ENCODE results near the gene NFX1. TPM values are rescaled to one million over a fixed set of nuclear protein-coding genes. Genes with fewer than 3 reads are reported as not detected.
A peak's percentile ranks its signal among the peaks of the same experiment; 100 is the strongest.
"Not testable (repeated sequence)": the region's sequence is repeated elsewhere in the genome, so short reads cannot be mapped to it uniquely, and the experiment has no call there.

Gene NFX1
- total RNA-seq, 1 experiment from 2014 or later = 22.6 TPM

- peaks cover 4% of the 10 kb centered on the region; the same call in 1 of the 2 replicates for H3K4me1 ChIP-seq
- DNase-seq = no peak
- no peaks in the 10 kb centered on the region for H3K9me3 ChIP-seq (replicated peaks)
- H3K27ac ChIP-seq = no peak overlapping the region
- H3K4me3 ChIP-seq = no peak overlapping the region
- H3K36me3 ChIP-seq = peaks cover 84% of the 10 kb centered on the region
- H3K27me3 ChIP-seq = no peaks in the 10 kb centered on the region
Measured at GRCh38 chr9:33310748-33311147, 20.4 kb downstream of the NFX1 start.

- Histone ChIP-seq H3K9me3 (replicated peaks) (no peaks in the 10 kb centered on the region), H3K4me1 (peaks cover 4% of the 10 kb centered on the region; the same call in 1 of the 2 replicates), H3K27me3 (no peaks in the 10 kb centered on the region), H3K36me3 (peaks cover 89% of the 10 kb centered on the region), H3K4me3 (no peak overlapping the region), H3K27ac (no peak overlapping the region)
- no peak for DNase-seq
Measured at GRCh38 chr9:33311953-33312352, 21.6 kb downstream of the NFX1 start.

- no peaks in the 10 kb centered on the region for H3K27me3 ChIP-seq
- H3K27ac ChIP-seq = no peak overlapping the region
- DNase-seq = peak in 1 of 2 experiments; percentile 20
- peaks cover 82% of the 10 kb centered on the region for H3K36me3 ChIP-seq
- H3K4me3 ChIP-seq = no peak overlapping the region
- H3K4me1 ChIP-seq = peaks cover 21% of the 10 kb centered on the region
- no peaks in the 10 kb centered on the region for H3K9me3 ChIP-seq (replicated peaks)
Measured at GRCh38 chr9:33315371-33315770, 25.1 kb downstream of the NFX1 start.

- not testable (repeated sequence) for H3K27me3 ChIP-seq; H3K4me3 ChIP-seq; DNase-seq; H3K27ac ChIP-seq; H3K9me3 ChIP-seq (replicated peaks)
- Histone ChIP-seq H3K36me3 (peaks cover 76% of the 10 kb centered on the region), H3K4me1 (peaks cover 36% of the 10 kb centered on the region)
Measured at GRCh38 chr9:33317136-33317535, 26.8 kb downstream of the NFX1 start.

GRCh38 chr9:33318225-33318624 is 27.9 kb downstream of the NFX1 start:
- peaks cover 76% of the 10 kb centered on the region for H3K36me3 ChIP-seq
- H3K4me3 ChIP-seq = no peak overlapping the region
- H3K27me3 ChIP-seq = no peaks in the 10 kb centered on the region
- no peak for DNase-seq
- no peaks in the 10 kb centered on the region; the same call in 1 of the 2 replicates for H3K9me3 ChIP-seq (replicated peaks)
- H3K4me1 ChIP-seq = peaks cover 36% of the 10 kb centered on the region
- H3K27ac ChIP-seq = no peak overlapping the region

- peaks cover 76% of the 10 kb centered on the region for H3K36me3 ChIP-seq
- no peak overlapping the region for H3K4me3 ChIP-seq
- no peak overlapping the region for H3K27ac ChIP-seq
Measured at GRCh38 chr9:33318781-33319180, 28.5 kb downstream of the NFX1 start.

GRCh38 chr9:33320230-33320567 is 29.9 kb downstream of the NFX1 start:
- no peaks in the 10 kb centered on the region for H3K27me3 ChIP-seq
- H3K4me3 ChIP-seq = no peak overlapping the region
- H3K36me3 ChIP-seq = peaks cover 72% of the 10 kb centered on the region
- H3K4me1 ChIP-seq = peaks cover 34% of the 10 kb centered on the region
- H3K9me3 ChIP-seq (replicated peaks) = no peaks in the 10 kb centered on the region; the same call in 1 of the 2 replicates
- DNase-seq = peak in 1 of 2 experiments; percentile 18
- H3K27ac ChIP-seq = peak overlapping the region; percentile 92

More at GRCh38 chr9:33318781-33319180, 28.5 kb downstream of the NFX1 start:
- Histone ChIP-seq H3K9me3 (replicated peaks) (no peaks in the 10 kb centered on the region; the same call in 1 of the 2 replicates), H3K4me1 (peaks cover 36% of the 10 kb centered on the region), H3K27me3 (no peaks in the 10 kb centered on the region)
- no peak for DNase-seq

- peaks cover 72% of the 10 kb centered on the region for H3K36me3 ChIP-seq
- no peak overlapping the region for H3K4me3 ChIP-seq
- H3K27me3 ChIP-seq = no peaks in the 10 kb centered on the region
Measured at GRCh38 chr9:33320568-33321261, 30.4 kb downstream of the NFX1 start.

GRCh38 chr9:33329117-33329563 is 38.8 kb downstream of the NFX1 start:
- Histone ChIP-seq H3K4me1 (no peaks in the 10 kb centered on the region), H3K36me3 (peaks cover 64% of the 10 kb centered on the region), H3K9me3 (replicated peaks) (no peaks in the 10 kb centered on the region), H3K27me3 (no peaks in the 10 kb centered on the region), H3K4me3 (no peak overlapping the region), H3K27ac (no peak overlapping the region)
- no peak for DNase-seq

More at GRCh38 chr9:33320568-33321261, 30.4 kb downstream of the NFX1 start:
- peak; percentile 53 to 78 for DNase-seq
- Histone ChIP-seq H3K27ac (peak overlapping the region; percentile 92), H3K4me1 (peaks cover 32% of the 10 kb centered on the region), H3K9me3 (replicated peaks) (no peaks in the 10 kb centered on the region; the same call in 1 of the 2 replicates)

GRCh38 chr9:33329979-33330378 is 39.7 kb downstream of the NFX1 start:
- no peaks in the 10 kb centered on the region for H3K4me1 ChIP-seq
- no peaks in the 10 kb centered on the region for H3K27me3 ChIP-seq
- no peak for DNase-seq
- no peak overlapping the region for H3K27ac ChIP-seq
- peaks cover 64% of the 10 kb centered on the region for H3K36me3 ChIP-seq
- H3K4me3 ChIP-seq = no peak overlapping the region
- H3K9me3 ChIP-seq (replicated peaks) = no peaks in the 10 kb centered on the region

GRCh38 chr9:33331377-33331891 is 41.1 kb downstream of the NFX1 start:
- Histone ChIP-seq H3K36me3 (peaks cover 68% of the 10 kb centered on the region), H3K27me3 (no peaks in the 10 kb centered on the region), H3K27ac (no peak overlapping the region)

GRCh38 chr9:33332011-33332410 is 41.7 kb downstream of the NFX1 start:
- Histone ChIP-seq H3K9me3 (replicated peaks) (no peaks in the 10 kb centered on the region), H3K4me1 (no peaks in the 10 kb centered on the region), H3K27ac (no peak overlapping the region), H3K27me3 (no peaks in the 10 kb centered on the region), H3K36me3 (peaks cover 70% of the 10 kb centered on the region), H3K4me3 (no peak overlapping the region)
- DNase-seq = no peak

More at GRCh38 chr9:33331377-33331891, 41.1 kb downstream of the NFX1 start:
- no peak for DNase-seq
- no peaks in the 10 kb centered on the region for H3K9me3 ChIP-seq (replicated peaks)
- H3K4me1 ChIP-seq = no peaks in the 10 kb centered on the region
- H3K4me3 ChIP-seq = no peak overlapping the region

GRCh38 chr9:33332956-33333355 is 42.6 kb downstream of the NFX1 start:
- H3K9me3 ChIP-seq (replicated peaks); DNase-seq; H3K27ac ChIP-seq; H3K27me3 ChIP-seq; H3K4me1 ChIP-seq; H3K4me3 ChIP-seq: not testable (repeated sequence)
- peaks cover 75% of the 10 kb centered on the region for H3K36me3 ChIP-seq

- H3K4me1 ChIP-seq = no peaks in the 10 kb centered on the region
- no peaks in the 10 kb centered on the region for H3K27me3 ChIP-seq
- H3K4me3 ChIP-seq = no peak overlapping the region
- peaks cover 88% of the 10 kb centered on the region for H3K36me3 ChIP-seq
- peak in 1 of 2 experiments; percentile 9 for DNase-seq
- peaks cover 3% of the 10 kb centered on the region; the same call in 1 of the 2 replicates for H3K9me3 ChIP-seq (replicated peaks)
- H3K27ac ChIP-seq = no peak overlapping the region
Measured at GRCh38 chr9:33340186-33340585, 49.9 kb downstream of the NFX1 start.

GRCh38 chr9:33341182-33341581 is 50.9 kb downstream of the NFX1 start:
- Histone ChIP-seq H3K9me3 (replicated peaks) (peaks cover 3% of the 10 kb centered on the region; the same call in 1 of the 2 replicates), H3K4me3 (no peak overlapping the region), H3K27ac (no peak overlapping the region), H3K36me3 (peaks cover 88% of the 10 kb centered on the region), H3K27me3 (no peaks in the 10 kb centered on the region), H3K4me1 (no peaks in the 10 kb centered on the region)
- DNase-seq = no peak
